Measurements from ENCODE around the gene TXNDC8.
"Not testable (repeated sequence)": the region's sequence is repeated elsewhere in the genome, so short reads cannot be mapped to it uniquely, and the experiment has no call there.

- TF ChIP-seq POLR2A, CTCF, EP300 (IDR thresholded peaks at IDR 0.05): not testable (repeated sequence)
These were observed 25.7 kb downstream of the TXNDC8 start for GRCh38 chr9:110311978-110312377.
